Measurements from ENCODE around the gene UBTF. TPM values are rescaled to one million over a fixed set of nuclear protein-coding genes. Genes with fewer than 3 reads are reported as not detected.

Gene UBTF
- total and polyA plus RNA-seq, 2 of the 4 experiments (the other 2 are of a cell fraction) = 29.7 to 42.1 TPM

- no peak overlapping the region for H3K9ac ChIP-seq (ENCODE audit: low read depth, low read length)
- TF ChIP-seq MAFK (IDR thresholded peaks at IDR 0.05; ENCODE audit: low read depth, low read length) (no peak), ELK1 (IDR thresholded peaks at IDR 0.05; ENCODE audit: borderline replicate concordance, low read depth, low read length) (no peak), FOS (IDR thresholded peaks at IDR 0.05; ENCODE audit: low read depth, low read length) (no peak), POLR2A (IDR thresholded peaks at IDR 0.05; ENCODE audit: low read depth, low read length) (no peak)
- TF ChIP-seq, protein P1, sequence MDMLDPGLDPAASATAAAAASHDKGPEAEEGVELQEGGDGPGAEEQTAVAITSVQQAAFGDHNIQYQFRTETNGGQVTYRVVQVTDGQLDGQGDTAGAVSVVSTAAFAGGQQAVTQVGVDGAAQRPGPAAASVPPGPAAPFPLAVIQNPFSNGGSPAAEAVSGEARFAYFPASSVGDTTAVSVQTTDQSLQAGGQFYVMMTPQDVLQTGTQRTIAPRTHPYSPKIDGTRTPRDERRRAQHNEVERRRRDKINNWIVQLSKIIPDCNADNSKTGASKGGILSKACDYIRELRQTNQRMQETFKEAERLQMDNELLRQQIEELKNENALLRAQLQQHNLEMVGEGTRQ (IDR thresholded peaks at IDR 0.05; ENCODE audit: low read depth, low read length) = no peak
- H3K4me2 ChIP-seq (ENCODE audit: low read depth, low read length) = no peak overlapping the region
- H3K36me3 ChIP-seq (ENCODE audit: control insufficient read depth, insufficient read depth, low read length) = peaks cover 70% of the 10 kb centered on the region
- no TSS peak for BruUV-seq (replicated peaks)
- ATAC-seq (ENCODE audit: low read depth) (no peak), DNase-seq (no peak)
- peaks cover 2% of the 10 kb centered on the region; the same call in 1 of the 2 replicates for H3K4me1 ChIP-seq (ENCODE audit: control insufficient read depth, insufficient read depth, low read length)
- H2BK20ac ChIP-seq (ENCODE audit: low read depth, low read length) = no peak overlapping the region
- in situ Hi-C loops (cut with MboI; ENCODE audit: low sequenced_read_pairs) = no loop called here
- peaks cover 28 to 59% of the 10 kb centered on the region in 2 experiments for H3K79me1 ChIP-seq (ENCODE audit: low read depth in 1 of 2, low read length in 2 of 2)
- ChIA-PET CTCF (no interaction called here), POLR2A (ENCODE audit: unreplicated experiment) (no interaction called here)
- H3K4ac ChIP-seq (ENCODE audit: low read depth, low read length) = no peak overlapping the region
- H2BK120ac ChIP-seq (ENCODE audit: low read depth, low read length) = no peak overlapping the region
- H2BK5ac ChIP-seq (ENCODE audit: low read depth, low read length, poor library complexity, severe bottlenecking) = no peak overlapping the region
- no peak overlapping the region for H3K56ac ChIP-seq (ENCODE audit: extremely low read depth, insufficient read depth, low read length)
- H3K14ac ChIP-seq (replicated peaks; ENCODE audit: low read depth, low read length) = no peak overlapping the region
- 0 out of 4 replicates have a peak overlapping the region, but pooled peaks of 1 of the 2 experiments have one; percentile 27 for H4K8ac ChIP-seq (ENCODE audit: low read depth in 2 of 2, low read length in 2 of 2)
- H4K5ac ChIP-seq (ENCODE audit: low read depth, low read length) = no peak overlapping the region
- no peak overlapping the region for H3K27ac ChIP-seq (ENCODE audit: insufficient read depth, low read length)
- no peak overlapping the region for H3K4me3 ChIP-seq (ENCODE audit: insufficient read depth, low read depth, low read length)
- H2BK15ac ChIP-seq (ENCODE audit: low read depth, low read length) = no peak overlapping the region
- WGBS, 2 experiments (ENCODE audit: extremely low coverage in 2 of 2, insufficient read length in 1 of 2) = no CpG with 5 or more reads among the region's 5 CpGs
- H2AK9ac ChIP-seq (replicated peaks; ENCODE audit: low read depth, low read length, poor library complexity) = no peak overlapping the region
- no peaks in the 10 kb centered on the region for H3K9me3 ChIP-seq (ENCODE audit: control insufficient read depth, insufficient read depth, low read length)
- no peak overlapping the region for H4K91ac ChIP-seq (ENCODE audit: insufficient read depth, low read depth, low read length)
- H3K23ac ChIP-seq (ENCODE audit: low read depth, low read length) = no peak overlapping the region
- no peaks in the 10 kb centered on the region for H3K9me1 ChIP-seq (ENCODE audit: insufficient read depth, low read length)
- no peaks in the 10 kb centered on the region for H4K20me1 ChIP-seq (ENCODE audit: insufficient read depth, low read length)
- H2AFZ ChIP-seq (replicated peaks; ENCODE audit: low read length, poor library complexity) = no peak overlapping the region
- no peaks in the 10 kb centered on the region for H3K27me3 ChIP-seq (ENCODE audit: control insufficient read depth, insufficient read depth, low read length)
- dilution Hi-C loops (cut with HindIII; ENCODE audit: low sequenced_read_pairs, unreplicated experiment) = no loop called here
- H2AK5ac ChIP-seq (ENCODE audit: low read depth, low read length) = no peak overlapping the region
- no peak overlapping the region for H3K18ac ChIP-seq (ENCODE audit: low read depth, low read length)
- intact Hi-C loops (cut with micrococcal nuclease) = no loop called here
These were observed 26.7 kb downstream of the UBTF start for GRCh38 chr17:44192750-44193149.

Data from IMR-90 (cell line).